GM19328 (cell line): ENCODE results near the gene SLC4A5.

Experiments
- ATAC-seq: cut with Tn5 transposase; IDR thresholded peaks from one replicate; pipeline ENCODE4 v1.9.1; 2021; ENCODE audit warnings: mild to moderate bottlenecking, moderate library complexity; ENCODE audit not compliant: unreplicated experiment

SLC4A5 gene, protein sequence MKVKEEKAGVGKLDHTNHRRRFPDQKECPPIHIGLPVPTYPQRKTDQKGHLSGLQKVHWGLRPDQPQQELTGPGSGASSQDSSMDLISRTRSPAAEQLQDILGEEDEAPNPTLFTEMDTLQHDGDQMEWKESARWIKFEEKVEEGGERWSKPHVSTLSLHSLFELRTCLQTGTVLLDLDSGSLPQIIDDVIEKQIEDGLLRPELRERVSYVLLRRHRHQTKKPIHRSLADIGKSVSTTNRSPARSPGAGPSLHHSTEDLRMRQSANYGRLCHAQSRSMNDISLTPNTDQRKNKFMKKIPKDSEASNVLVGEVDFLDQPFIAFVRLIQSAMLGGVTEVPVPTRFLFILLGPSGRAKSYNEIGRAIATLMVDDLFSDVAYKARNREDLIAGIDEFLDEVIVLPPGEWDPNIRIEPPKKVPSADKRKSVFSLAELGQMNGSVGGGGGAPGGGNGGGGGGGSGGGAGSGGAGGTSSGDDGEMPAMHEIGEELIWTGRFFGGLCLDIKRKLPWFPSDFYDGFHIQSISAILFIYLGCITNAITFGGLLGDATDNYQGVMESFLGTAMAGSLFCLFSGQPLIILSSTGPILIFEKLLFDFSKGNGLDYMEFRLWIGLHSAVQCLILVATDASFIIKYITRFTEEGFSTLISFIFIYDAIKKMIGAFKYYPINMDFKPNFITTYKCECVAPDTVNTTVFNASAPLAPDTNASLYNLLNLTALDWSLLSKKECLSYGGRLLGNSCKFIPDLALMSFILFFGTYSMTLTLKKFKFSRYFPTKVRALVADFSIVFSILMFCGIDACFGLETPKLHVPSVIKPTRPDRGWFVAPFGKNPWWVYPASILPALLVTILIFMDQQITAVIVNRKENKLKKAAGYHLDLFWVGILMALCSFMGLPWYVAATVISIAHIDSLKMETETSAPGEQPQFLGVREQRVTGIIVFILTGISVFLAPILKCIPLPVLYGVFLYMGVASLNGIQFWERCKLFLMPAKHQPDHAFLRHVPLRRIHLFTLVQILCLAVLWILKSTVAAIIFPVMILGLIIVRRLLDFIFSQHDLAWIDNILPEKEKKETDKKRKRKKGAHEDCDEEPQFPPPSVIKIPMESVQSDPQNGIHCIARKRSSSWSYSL

DNA sequence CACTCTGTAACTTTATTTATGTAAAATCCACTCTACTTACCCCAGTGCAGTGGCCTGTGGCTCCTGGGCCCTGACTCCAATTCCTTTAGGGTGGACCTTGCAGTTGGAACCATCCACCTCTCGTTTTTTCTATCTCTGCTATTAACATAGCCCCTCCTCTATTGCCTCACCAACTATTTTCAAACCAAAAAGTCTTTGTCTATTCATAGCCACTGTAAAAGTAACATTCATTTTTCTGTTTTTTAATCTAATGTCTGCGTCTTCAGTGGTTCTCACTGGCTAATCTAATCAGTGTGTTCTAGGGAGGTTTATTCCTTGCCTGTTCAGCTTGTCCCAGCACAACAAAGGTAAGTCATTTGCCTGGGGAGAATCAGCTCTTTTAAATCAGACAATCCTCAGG lies at the start of gene SLC4A5:
TSS of gene SLC4A5 (minus strand) at position 101 of the 400 bp plus-strand sequence. CDS start 28,393 bp downstream, outside the sequence.
- ATAC-seq: no peak

DNA sequence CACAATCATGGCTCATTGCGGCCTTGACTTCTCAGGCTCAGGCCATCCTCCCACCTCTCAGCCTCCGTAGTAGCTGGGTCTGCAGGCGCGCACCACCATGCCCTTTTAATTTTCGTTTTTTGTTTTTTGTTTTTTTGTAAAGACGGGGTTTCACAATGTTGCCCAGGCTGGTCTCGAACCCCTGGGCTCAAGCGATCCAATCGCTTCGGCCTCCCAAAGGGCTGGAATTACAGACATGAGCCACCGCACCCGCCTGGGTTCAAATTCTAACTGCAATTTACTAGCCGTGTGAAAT lies 49.2 kb upstream of the SLC4A5 start:
- ATAC-seq: no peak

DNA sequence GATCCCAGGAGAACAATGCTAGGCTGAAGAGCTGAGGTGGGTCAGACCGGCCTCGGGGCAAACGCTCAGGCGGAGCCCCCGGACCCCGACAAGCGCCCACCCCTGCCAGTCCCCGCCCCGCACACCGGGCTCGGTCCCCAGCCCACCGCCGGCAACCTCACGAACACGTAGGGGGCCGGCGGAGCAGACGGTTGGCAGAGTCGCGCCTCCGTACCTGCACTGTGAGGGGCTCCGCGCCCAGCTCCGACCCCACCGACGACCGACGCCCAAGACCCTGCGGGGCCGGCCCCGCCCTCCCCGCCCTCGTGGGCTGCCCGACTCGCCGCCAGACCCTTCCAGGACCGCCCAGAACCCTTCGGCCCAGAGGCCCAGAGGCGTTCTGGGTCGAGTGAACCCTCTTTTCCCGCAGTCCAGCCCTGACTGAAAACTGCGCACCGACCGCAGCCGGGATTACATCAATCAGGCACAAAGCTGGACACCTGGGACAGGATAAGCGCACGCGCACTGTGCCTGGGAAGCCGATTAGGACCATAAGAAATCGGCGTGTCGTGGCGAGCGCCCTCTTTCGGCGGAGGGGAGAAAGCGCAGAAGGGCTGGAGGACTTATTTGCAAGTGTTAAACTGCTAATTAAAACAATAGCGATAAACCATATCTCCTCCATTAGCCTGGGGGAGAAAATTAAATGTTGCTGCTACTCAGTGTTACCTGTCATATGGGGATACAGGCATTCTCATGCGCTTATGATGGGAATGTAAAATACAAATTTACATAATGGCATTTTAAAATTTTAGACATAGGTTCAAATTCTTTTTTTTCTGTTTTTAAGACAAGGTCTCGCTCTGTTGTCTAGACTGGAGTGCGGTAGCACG lies 48.6 kb upstream of the SLC4A5 start:
- peak; percentile 58 for ATAC-seq

DNA sequence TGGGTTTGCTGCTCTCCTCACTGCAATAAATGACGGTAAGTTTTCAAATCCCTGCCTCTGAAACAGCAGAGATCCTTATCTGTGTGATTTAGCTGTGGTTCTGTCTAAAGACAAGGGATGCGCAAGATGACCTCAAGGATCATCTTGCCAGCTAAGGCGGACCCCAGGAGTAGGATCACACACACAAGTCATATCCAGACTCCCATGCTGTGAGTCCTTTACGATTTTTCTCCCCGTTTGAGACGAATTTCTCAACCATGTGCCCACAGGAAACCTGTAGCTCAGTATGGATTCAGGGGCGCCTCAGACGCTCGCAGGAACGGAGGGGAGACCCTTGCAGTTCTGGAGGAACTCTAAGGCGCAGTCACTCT lies 48.0 kb upstream of the SLC4A5 start:
- ATAC-seq: no peak

DNA sequence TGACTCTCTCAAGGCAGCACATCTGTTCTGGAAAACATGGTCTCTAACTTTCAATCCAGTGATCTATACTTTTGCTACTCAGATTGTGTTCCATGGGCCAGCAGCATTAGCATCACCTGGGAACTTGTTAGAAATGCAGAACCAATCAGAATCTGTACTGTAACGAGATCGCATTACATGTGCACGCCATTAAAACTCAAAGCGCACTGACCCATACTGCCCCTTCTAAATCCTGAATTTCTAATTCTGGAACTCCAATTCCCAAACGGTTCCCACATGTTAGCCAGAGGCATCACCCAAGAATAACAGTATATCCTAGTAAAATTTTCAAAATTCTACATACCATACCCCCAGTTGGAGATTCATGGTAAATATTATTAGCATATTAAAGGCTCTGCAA lies 47.4 kb upstream of the SLC4A5 start:
- no peak for ATAC-seq

DNA sequence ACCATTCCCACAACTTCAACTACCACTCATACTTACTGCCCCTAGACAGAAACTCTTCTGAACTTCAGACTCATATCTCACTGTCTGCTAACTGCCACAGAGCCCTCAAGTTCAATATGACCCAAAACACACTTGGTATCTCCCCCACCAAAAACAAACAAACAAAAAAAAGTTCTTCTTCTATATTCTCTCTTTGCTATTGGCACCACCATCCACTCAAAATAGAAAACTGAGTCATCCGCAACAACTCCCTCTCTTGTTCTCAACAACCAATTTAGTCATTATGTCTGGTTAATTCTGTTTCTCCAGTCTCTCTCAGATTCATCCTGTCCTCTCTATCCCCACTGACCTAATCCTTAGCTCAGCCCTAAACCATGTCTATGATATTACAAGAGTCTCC lies 44.1 kb upstream of the SLC4A5 start:
- ATAC-seq: no peak

DNA sequence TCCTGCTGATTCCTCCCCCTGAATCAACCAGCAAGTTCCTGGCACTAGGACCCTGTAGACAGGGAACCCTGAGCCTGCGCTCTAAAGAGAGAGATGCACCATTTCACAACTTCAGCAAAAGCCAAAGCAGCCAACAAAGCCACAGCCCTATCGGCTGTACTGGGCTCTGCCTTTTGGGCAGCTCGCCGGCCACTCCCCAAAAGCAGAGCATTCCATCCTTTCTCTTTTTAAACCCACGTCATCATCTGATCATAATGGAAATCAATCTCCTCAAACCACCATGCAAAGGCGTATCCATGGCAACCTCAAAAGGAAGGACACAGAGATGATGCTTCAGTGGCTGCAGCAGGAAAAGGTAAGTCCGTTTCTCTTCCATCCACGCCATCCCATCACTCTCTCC lies 42.2 kb upstream of the SLC4A5 start:
- ATAC-seq: no peak

DNA sequence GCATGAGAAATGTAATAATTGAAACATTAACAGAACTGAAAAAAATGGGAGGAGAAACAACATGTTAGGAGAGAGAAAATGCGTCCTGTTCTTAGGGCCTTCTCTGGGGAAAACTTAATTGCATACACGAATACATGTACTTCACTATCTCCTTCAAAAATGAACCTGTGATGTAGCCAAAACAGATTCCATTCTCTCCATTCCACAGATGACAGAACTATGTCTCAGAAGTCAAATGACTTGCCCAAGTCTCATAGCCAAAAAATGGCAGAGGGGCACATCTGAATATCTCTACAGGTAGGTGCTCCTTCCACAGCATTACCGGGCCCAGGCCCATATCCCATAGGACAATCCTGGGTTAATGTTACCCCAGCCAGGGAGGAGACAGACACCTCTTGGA lies 40.8 kb upstream of the SLC4A5 start:
- no peak for ATAC-seq

DNA sequence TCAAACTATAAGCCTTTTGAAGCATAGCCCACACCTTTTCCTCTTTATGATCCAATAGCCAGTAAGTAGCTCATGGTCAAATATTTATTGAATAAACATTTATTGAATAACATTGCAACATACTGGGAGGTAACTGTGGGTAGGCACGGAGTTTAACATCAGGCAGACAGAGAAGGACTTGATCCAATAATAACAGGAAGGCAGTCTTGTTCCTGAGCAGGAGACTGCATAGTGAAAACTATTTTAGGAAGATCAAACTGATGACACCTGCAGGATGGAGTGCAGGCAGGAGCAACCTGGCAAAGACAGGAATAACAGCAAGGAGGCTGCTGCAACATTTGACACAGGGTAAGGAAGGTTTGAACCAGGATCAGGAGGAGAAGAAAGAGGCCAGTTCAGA lies 40.0 kb upstream of the SLC4A5 start:
- ATAC-seq: no peak

DNA sequence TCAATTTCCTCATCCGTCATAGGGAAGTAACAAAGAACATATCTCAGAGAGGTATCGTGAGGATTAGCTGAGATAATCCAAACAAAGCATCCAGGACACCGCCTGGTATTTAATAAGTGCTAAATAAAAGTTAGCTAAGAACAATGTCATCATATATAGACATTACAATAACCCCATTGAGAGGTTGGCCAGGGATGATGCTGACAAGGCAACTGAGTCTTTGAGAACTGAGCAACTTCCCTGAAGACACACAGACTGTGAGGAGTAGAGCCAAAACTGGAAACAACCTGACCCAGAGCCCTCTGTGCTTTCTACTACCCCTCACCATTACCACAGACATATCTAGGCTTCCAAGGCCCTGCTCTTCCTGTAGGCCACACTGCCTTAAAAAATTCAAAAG lies 38.5 kb upstream of the SLC4A5 start:
- ATAC-seq: no peak

DNA sequence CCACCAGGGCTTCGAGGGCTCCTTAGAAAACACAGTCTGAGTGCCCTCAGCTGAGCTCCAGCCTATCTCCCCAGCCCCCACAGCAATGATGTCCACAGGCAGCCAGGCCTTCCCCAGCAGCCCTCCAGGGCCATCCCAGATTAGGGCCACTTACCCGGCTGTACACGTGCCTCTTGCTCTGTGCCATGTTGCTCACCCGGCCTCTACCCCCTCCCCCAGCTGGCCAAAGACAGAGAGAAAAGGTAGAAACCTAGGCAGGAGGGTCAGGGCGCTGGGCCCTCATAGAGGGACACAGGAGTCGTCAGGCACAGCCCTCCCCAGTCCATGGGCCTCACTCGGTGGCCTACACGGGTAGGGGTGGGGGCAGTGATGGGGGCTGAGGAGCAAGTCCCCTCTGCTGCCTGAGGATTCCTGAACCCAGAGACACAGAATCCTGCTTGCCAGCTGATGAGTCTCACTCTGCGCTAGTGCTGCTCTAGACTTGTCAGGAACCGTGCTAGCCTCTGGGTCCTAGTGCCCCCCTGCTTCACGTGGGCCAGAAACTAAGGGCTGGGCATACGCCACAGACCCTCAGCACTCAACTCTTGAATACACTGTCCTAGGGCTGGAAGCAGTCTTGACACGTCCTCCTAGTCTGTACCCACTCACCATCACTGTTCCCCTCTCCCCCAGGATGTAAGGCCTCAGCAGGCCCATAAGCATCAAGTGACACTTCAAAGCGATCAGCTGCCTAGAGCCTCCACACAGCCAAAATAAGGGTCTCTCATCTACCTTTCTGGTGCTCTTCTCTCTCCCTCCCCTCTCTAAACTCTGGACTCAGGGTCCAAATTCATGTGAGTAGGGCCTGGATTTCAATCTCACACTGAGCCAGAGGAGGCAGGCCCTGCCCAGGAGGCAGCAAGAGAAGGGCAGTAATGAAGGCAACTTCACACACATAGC lies 36.9 kb upstream of the SLC4A5 start, which contains the start of gene DCTN1:
TSS of gene DCTN1 (minus strand) at position 461 of the 939 bp plus-strand sequence. CDS start at position 187, 274 bp downstream.
- ATAC-seq: no peak

DNA sequence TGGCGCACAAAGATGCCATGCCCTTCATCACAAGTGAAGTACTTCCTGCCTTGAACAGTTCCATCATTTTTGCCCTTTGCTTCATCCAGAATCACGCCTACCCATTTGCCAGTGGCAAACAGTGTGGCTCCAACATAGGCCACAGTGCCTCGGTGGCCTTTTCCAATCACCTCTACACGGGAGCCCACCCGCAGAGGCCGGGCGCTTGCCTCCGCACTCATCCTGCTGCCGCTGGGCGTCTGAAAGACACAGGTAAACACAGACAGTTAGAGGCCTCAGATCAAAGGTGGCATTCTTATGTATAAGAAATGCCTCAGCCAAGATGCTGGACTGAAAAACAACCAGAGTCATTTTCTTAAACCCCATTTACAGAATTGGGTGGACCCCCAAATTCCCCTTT lies 34.8 kb upstream of the SLC4A5 start:
- no peak for ATAC-seq

DNA sequence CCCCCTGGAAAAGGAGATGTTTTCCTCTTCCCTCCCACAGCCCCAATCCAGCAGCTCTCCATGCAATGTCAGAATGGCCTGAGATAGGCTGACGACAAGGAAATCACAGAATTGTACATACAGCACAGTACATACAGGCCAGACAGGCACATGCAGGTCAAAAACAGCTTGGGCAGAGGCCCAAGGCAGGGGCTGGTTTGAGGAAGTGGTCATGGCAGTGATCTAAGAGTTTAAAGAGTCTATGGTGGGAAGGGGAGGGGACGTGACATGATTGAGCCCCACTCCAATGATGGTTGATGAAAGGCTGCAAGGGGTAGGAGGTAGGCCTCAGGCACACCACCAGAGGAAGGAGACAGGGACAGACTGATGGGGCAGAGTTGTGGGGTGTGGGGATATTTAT lies 32.6 kb upstream of the SLC4A5 start:
- no peak for ATAC-seq

DNA sequence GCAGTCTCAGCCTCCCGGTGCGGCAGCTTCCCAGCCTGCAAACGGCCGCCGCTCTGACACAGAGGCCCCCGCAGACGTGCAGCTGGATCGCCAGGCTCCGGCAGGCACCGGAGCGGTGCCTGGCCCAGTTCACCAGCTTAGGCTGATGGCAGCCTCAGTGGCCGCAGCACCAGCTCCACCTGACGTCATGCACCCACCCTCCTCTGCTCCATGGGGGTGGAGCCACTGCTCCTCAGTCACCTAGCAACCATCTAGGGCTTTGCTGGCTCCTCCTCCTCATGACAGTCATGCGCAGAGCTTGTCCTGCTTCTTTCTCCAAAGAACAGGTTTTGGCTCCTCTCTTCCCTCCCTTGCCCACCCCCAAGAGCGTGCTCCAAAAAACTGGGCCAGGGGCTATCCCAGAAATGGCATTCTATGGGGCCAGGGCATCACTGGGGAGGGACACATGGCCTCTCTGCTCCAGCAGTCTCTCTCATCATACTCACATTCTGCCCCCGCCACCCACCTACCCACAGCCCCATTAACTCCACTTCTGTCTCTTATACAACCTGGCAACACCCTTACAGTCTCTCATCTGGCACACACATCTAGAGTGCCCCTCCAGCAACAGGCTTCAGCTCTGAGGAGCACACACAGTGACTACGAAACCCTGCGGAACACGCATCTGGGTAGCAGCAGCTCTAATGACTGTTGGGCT lies 31.4 kb upstream of the SLC4A5 start:
- no peak for ATAC-seq

DNA sequence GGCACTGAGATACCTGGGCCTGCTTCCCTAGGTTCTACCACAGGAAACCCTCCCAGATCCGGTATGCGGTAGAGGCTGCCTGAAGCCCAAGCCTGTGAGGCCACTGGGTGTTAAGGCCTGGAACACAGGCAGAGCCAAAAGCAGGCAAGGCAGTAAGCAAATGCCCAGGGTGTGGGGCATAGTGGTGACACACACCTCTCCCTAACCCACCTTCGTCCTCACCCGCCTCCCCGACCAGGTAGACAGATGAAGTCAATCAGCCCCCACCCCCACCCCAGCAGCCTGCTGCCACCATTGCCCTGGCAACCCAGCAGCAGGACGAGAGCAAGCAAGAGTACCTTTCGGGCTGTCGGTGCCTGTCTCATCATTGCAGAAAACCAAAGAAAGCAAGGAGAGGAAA lies 30.8 kb upstream of the SLC4A5 start:
- ATAC-seq: no peak

DNA sequence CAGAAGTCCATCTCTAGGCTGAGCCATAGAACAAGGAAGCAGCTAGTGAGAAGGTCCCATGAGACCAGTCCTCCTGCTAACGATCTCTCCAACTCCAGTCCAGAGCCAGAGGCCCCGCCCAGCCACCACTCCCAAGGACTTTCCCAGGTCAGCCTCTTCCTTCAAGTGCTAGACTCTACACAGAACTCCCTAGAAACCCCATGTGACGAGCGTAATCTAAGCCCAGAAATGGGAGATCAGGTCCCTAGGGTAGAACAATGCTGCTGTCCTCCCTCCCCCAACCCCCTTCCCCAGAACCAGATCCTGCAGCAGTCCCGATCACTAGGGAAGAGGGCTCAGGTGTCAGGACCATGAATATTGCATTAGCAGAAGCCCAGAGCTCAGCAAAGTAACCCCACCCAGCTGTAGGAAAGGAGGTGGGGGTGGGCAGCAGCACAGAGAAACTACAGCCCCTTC lies 30.0 kb upstream of the SLC4A5 start:
- no peak for ATAC-seq

DNA sequence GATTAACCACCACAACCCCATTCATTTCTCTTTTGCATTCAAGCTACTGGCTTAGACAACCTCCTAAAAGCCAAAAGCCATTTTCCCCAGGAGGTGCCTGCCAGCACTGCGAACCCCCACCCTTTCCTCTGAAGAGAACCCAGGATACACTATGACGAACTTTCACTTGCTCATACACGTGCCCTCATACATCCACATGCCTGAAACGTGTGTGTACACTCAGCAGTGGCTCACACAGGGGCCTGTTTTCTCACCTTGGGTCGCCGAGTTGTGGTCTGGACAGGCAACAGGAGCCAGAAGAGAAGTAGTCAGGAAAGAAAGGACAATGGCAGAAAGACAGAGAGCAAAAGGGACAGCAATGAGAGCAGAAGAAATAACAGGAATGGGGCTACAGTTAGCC lies 29.5 kb upstream of the SLC4A5 start:
- ATAC-seq: no peak

DNA sequence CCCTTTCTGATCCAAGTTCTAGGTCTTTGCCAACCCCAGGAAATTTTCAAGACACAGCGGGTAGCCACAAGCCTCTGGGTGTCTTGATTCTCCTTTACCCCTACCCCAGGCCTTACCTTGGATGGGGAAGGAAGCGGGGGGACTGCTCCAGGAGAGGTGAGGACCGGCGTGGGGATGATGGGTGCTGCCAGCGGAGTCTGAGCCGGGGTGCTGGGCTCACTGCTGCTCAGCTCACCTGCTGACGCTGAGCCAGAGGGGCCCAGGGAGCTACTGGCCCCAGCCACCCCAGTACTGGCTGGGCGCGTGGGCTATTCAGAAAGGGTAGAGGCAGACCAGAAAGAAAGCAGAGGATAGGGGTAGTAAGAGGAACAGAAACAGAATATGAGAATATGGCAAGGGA lies 28.2 kb upstream of the SLC4A5 start:
- ATAC-seq: no peak

DNA sequence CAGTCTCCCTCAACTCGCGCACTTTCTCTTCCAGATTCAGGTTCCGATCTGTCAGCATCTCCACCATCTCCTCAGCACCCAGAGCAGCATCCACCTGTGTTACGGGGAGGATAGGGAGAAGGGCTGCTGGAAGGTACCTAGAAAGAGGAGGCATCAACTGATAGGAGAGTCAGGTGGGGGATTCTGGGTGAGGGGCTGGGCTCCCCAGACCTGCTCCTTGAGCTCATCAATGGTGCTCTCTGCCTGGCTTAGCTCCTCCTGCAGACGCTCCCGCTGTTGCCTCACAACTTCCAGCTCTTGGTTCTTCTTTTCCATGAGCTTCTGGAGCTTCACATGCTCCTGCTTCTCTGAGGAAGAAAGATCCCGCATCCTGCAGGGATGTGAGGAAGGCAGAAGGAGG lies 26.8 kb upstream of the SLC4A5 start:
- no peak for ATAC-seq
